ENCODE data around the gene GPR137. TPM values are rescaled to one million over a fixed set of nuclear protein-coding genes. Genes with fewer than 3 reads are reported as not detected.

The GPR137 gene
- total RNA-seq, 1 experiment from 2014 or later, result 24.4 TPM

GRCh38 chr11:64295760-64296159 lies 10.1 kb downstream of the GPR137 start:
- Histone ChIP-seq H3K36me3 (ENCODE audit: control insufficient read depth in 1 of 2, insufficient read depth in 2 of 2, low read length in 2 of 2) (no peaks in the 10 kb centered on the region), H3K9me3 (ENCODE audit: control insufficient read depth in 1 of 2, insufficient read depth in 1 of 2, low read depth in 1 of 2, low read length in 2 of 2) (no peaks in the 10 kb centered on the region), H3K79me2 (ENCODE audit: insufficient read depth, low read length) (no peaks in the 10 kb centered on the region), H3K9ac (ENCODE audit: low read length) (no peak overlapping the region), H2AFZ (ENCODE audit: low read depth, low read length, poor library complexity, severe bottlenecking) (no peak overlapping the region), H3K27me3 (ENCODE audit: insufficient read depth, low read length) (no peaks in the 10 kb centered on the region), H4K20me1 (ENCODE audit: insufficient read depth) (no peaks in the 10 kb centered on the region), H3K4me3 (replicated peaks in 1 of 2; ENCODE audit: low read depth in 1 of 2, low read length in 2 of 2) (no peak overlapping the region), H3K27ac (ENCODE audit: low read depth, low read length) (no peak overlapping the region), H3K4me1 (ENCODE audit: control insufficient read depth in 1 of 2, insufficient read depth in 2 of 2, low read length in 2 of 2) (peaks cover 0 to 13% of the 10 kb centered on the region in 2 experiments; a peak in 2 of 4 replicates), H3K9me2 (ENCODE audit: insufficient read depth) (no peaks in the 10 kb centered on the region), H3K4me2 (ENCODE audit: low read length) (no peak overlapping the region)
- CTCF ChIA-PET, result interaction anchor here (0.7 to 1.1 kb wide), 2 partner anchors 9 to 11 kb away, joined by 3 read pairs; no protein-coding TSS in a partner anchor
- DNase-seq (ENCODE audit: low read depth, low spot score) (no peak), ATAC-seq (no peak)
- intact Hi-C loops (cut with micrococcal nuclease), result no loop called here
- BruUV-seq (replicated peaks), result no TSS peak
- POLR2A ChIA-PET, result no interaction called here
- RAD21 ChIA-PET (ENCODE audit: low non-redundant PET in 1 of 2, low total read pairs in 2 of 2, uncharacterized antibody in 2 of 2, unreplicated experiment in 2 of 2), result no interaction called here
- TF ChIP-seq CBX3 (IDR thresholded peaks at IDR 0.05; ENCODE audit: low read depth) (no peak), JUND (IDR thresholded peaks at IDR 0.05) (no peak), TCF7L2 (IDR thresholded peaks at IDR 0.05; ENCODE audit: borderline replicate concordance, extremely low read depth, insufficient read depth, insufficient read length) (no peak)

GRCh38 chr11:64296236-64296635 lies 10.6 kb downstream of the GPR137 start:
- H3K27ac ChIP-seq (ENCODE audit: low read depth, low read length), result no peak overlapping the region
- POLR2A ChIA-PET, result no interaction called here
- CTCF ChIA-PET, result interaction anchor here (1.1 kb wide), 1 partner anchor 8 kb away, joined by 3 read pairs; no protein-coding TSS in a partner anchor
- no peaks in the 10 kb centered on the region for H4K20me1 ChIP-seq (ENCODE audit: insufficient read depth)
- H3K36me3 ChIP-seq (ENCODE audit: control insufficient read depth in 1 of 2, insufficient read depth in 2 of 2, low read length in 2 of 2), result no peaks in the 10 kb centered on the region
- no peaks in the 10 kb centered on the region for H3K27me3 ChIP-seq (ENCODE audit: insufficient read depth, low read length)
- no peak overlapping the region for H3K4me3 ChIP-seq (replicated peaks in 1 of 2; ENCODE audit: low read depth in 1 of 2, low read length in 2 of 2)
- no peaks in the 10 kb centered on the region for H3K9me2 ChIP-seq (ENCODE audit: insufficient read depth)
- RAD21 ChIA-PET (ENCODE audit: low non-redundant PET in 1 of 2, low total read pairs in 2 of 2, uncharacterized antibody in 2 of 2, unreplicated experiment in 2 of 2), result no interaction called here
- no peak overlapping the region for H3K9ac ChIP-seq (ENCODE audit: low read length)
- H3K9me3 ChIP-seq (ENCODE audit: control insufficient read depth in 1 of 2, insufficient read depth in 1 of 2, low read depth in 1 of 2, low read length in 2 of 2), result no peaks in the 10 kb centered on the region
- BruUV-seq (replicated peaks), result no TSS peak
- ATAC-seq (no peak), DNase-seq (ENCODE audit: low read depth, low spot score) (no peak)
- H2AFZ ChIP-seq (ENCODE audit: low read depth, low read length, poor library complexity, severe bottlenecking), result no peak overlapping the region
- peak overlapping the region; percentile 17; the same call in 1 of the 2 replicates for H3K4me2 ChIP-seq (ENCODE audit: low read length)
- peaks cover 0 to 18% of the 10 kb centered on the region in 2 experiments; a peak in 2 of 4 replicates for H3K4me1 ChIP-seq (ENCODE audit: control insufficient read depth in 1 of 2, insufficient read depth in 2 of 2, low read length in 2 of 2)
- no peaks in the 10 kb centered on the region for H3K79me2 ChIP-seq (ENCODE audit: insufficient read depth, low read length)
- intact Hi-C loops (cut with micrococcal nuclease), result no loop called here
- TF ChIP-seq MAX (IDR thresholded peaks at IDR 0.05) (no peak), ATF3 (IDR thresholded peaks at IDR 0.05) (no peak), ZBTB33 (IDR thresholded peaks at IDR 0.05; ENCODE audit: extremely low read depth, insufficient replicate concordance, low read length) (no peak), JUND (IDR thresholded peaks at IDR 0.05) (no peak), REST (IDR thresholded peaks at IDR 0.05; ENCODE audit: low read depth) (no peak), EGR1 (IDR thresholded peaks at IDR 0.05; ENCODE audit: low read depth) (no peak), YY1 (IDR thresholded peaks at IDR 0.05; ENCODE audit: extremely low read depth, insufficient replicate concordance, low read depth, low read length) (no peak), ELF1 (IDR thresholded peaks at IDR 0.05; ENCODE audit: borderline replicate concordance, low read depth) (no peak), ZNF274 (IDR thresholded peaks at IDR 0.05; ENCODE audit: low read depth, low read length) (no peak), FOSL1 (IDR thresholded peaks at IDR 0.05; ENCODE audit: low read depth) (no peak)

Measured in HCT116 (cell line).